Measurements from ENCODE around the gene IGFALS.
A peak's percentile ranks its signal among the peaks of the same experiment; 100 is the strongest.

The IGFALS gene

GRCh38 chr16:1790261-1790610, 3.3 kb downstream of the IGFALS start:
- no peak for DNase-seq (ENCODE audit: low spot score)

- no peak for DNase-seq (ENCODE audit: low spot score)
Observed at GRCh38 chr16:1789643-1790045, 3.9 kb downstream of the IGFALS start.

GRCh38 chr16:1788708-1789100, 4.8 kb downstream of the IGFALS start:
- DNase-seq (ENCODE audit: low spot score): no peak

GRCh38 chr16:1788095-1788707, 5.3 kb downstream of the IGFALS start:
- no peak for DNase-seq (ENCODE audit: low spot score)

GRCh38 chr16:1787322-1788094, 6.0 kb downstream of the IGFALS start:
- DNase-seq (ENCODE audit: low spot score): no peak

GRCh38 chr16:1787056-1787321, 6.5 kb downstream of the IGFALS start:
- DNase-seq (ENCODE audit: low spot score): no peak

- no peak for DNase-seq (ENCODE audit: low spot score)
Observed at GRCh38 chr16:1786242-1787055, 7.1 kb downstream of the IGFALS start.

GRCh38 chr16:1785846-1786170, 7.7 kb downstream of the IGFALS start:
- DNase-seq (ENCODE audit: low spot score): no peak

GRCh38 chr16:1784977-1785845, 8.3 kb downstream of the IGFALS start:
- no peak for DNase-seq (ENCODE audit: low spot score)

GRCh38 chr16:1782408-1783264, 10.9 kb downstream of the IGFALS start, which contains the start of the genes NUBP2 and SPSB3:
Gene NUBP2, plus strand, starts transcription at chr16:1782960. Its CDS starts 61 bp downstream, at chr16:1783021.
Gene SPSB3, minus strand, starts transcription at chr16:1782571. Its CDS starts 1,088 bp downstream, at chr16:1781483.
- peak; percentile 100 for DNase-seq (ENCODE audit: low spot score)

- DNase-seq (ENCODE audit: low spot score): peak; percentile 51
Observed at GRCh38 chr16:1781758-1782407, 11.6 kb downstream of the IGFALS start.

- no peak for DNase-seq (ENCODE audit: low spot score)
Observed at GRCh38 chr16:1781254-1781653, 12.3 kb downstream of the IGFALS start.

GRCh38 chr16:1780677-1781072, 12.8 kb downstream of the IGFALS start:
- no peak for DNase-seq (ENCODE audit: low spot score)

GRCh38 chr16:1779741-1780676, 13.5 kb downstream of the IGFALS start:
- DNase-seq (ENCODE audit: low spot score): no peak

GRCh38 chr16:1779234-1779701, 14.2 kb downstream of the IGFALS start:
- no peak for DNase-seq (ENCODE audit: low spot score)

- DNase-seq (ENCODE audit: low spot score): no peak
Observed at GRCh38 chr16:1778200-1779179, 15.0 kb downstream of the IGFALS start.

- no peak for DNase-seq (ENCODE audit: low spot score)
Observed at GRCh38 chr16:1777375-1778199, 15.9 kb downstream of the IGFALS start.
